Gastroesophageal sphincter (tissue), 3 donors: Measurements from ENCODE around the gene FYTTD1.

Source experiments
- POLR2A ChIP-seq, 2 donors: fragments of 450-650 bp; IDR thresholded peaks; one replicate each; pipeline ENCODE4 v1.6.1; 2017; ENCODE audit warnings: antibody characterized with exemption in 2 of 2, mild to moderate bottlenecking in 2 of 2, moderate library complexity in 1 of 2
- POLR2AphosphoS5 ChIP-seq: sonication (generic); formaldehyde crosslinking; IDR thresholded peaks from one replicate; pipeline ENCODE4 v1.6.1; 2017; ENCODE audit warnings: antibody characterized with exemption
- TF ChIP-seq, protein P1 (sequence below), 4 experiments: fragments of 200-600 bp in 2 of 4; fragments of 450-650 bp in 2 of 4; sonication (generic) in 1 of 4; IDR thresholded peaks; one replicate each; pipeline ENCODE4 v1.5.1; 2017 to 2019; ENCODE audit warnings: antibody characterized with exemption in 4 of 4, mild to moderate bottlenecking in 2 of 4, moderate library complexity in 2 of 4

DNA sequence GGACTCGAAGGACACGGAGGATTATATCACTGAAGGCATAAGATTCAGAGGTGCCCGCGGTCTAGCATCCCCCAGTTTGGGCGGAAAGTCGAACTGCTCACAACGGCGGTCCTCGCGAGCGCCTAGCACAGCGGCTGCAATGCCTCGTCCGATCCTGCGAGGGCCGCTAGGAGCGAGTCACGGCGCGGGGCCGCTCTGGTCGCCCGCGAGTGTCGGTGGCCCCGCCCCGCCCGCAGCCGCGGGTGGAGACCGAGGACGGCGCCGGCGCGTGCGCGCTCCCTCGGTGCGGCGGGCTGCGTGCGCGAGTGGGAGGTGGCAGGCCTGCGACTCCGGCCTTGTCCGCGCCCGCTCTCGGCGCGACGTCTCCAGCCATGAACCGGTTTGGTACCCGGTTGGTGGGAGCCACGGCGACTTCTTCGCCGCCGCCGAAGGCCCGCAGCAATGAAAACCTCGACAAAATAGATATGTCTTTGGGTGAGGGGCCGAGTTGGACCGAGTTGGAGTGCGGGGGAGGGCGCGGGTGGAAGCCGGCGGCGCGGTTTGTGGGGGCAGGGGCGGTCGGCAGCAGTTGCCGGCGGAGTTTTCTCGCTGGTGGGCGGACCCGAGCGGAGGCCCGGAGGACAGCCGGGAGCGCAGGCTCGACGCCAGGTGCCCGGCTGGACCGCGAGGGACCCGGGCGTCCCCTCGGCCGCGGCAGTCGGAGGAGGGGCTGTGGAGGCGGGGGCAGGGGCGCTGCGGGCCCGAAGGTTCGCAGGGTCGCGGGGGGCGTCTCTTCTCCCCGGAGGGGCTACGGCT is at the start of gene FYTTD1:
- TF ChIP-seq POLR2AphosphoS5 (peak; percentile 76), POLR2A (IDR thresholded peaks at IDR 0.05) (peak; percentile 79)
- TF ChIP-seq, protein P1, sequence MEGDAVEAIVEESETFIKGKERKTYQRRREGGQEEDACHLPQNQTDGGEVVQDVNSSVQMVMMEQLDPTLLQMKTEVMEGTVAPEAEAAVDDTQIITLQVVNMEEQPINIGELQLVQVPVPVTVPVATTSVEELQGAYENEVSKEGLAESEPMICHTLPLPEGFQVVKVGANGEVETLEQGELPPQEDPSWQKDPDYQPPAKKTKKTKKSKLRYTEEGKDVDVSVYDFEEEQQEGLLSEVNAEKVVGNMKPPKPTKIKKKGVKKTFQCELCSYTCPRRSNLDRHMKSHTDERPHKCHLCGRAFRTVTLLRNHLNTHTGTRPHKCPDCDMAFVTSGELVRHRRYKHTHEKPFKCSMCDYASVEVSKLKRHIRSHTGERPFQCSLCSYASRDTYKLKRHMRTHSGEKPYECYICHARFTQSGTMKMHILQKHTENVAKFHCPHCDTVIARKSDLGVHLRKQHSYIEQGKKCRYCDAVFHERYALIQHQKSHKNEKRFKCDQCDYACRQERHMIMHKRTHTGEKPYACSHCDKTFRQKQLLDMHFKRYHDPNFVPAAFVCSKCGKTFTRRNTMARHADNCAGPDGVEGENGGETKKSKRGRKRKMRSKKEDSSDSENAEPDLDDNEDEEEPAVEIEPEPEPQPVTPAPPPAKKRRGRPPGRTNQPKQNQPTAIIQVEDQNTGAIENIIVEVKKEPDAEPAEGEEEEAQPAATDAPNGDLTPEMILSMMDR (IDR thresholded peaks at IDR 0.05) = peak in 3 of 4 experiments; percentile 63 to 72 (median 64)
